ENCODE data around the gene SLC38A9.

DNA sequence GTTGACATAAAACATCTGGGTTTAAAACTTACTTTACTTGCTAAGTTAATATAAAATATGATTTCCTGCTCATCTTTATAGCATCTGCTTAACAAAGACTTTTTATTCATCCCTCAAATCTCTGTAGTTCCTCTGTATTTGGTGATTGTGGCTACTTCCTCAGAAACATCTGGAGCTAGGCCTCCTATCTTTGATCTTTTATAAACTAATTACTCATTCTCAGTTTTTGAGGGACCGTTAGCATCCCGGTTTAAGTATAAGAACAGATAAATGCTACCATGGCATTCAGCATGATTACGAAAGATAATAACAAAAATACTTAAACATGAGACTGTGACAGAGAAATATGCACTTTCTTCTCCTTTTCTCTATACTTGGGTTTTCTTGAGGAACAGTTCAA lies 85.3 kb downstream of the SLC38A9 start:
- TF ChIP-seq POLR2A (IDR thresholded peaks at IDR 0.05), result no peak
- TF ChIP-seq POLR2AphosphoS5 (IDR thresholded peaks at IDR 0.05), result no peak
